Occipital lobe (tissue), 2 donors: ENCODE measurements around the gene PNPLA5. TPM values are rescaled to one million over a fixed set of nuclear protein-coding genes. Genes with fewer than 3 reads are reported as not detected.
"Not testable (repeated sequence)": the region's sequence is repeated elsewhere in the genome, so short reads cannot be mapped to it uniquely, and the experiment has no call there.

Experiments used
- DNase-seq: peaks from one replicate; lab custom pipeline; 2025; lab: John Stamatoyannopoulos, UW
- total RNA-seq: library from RNA; depleted of rRNA; stranded (reverse); fragments of >200 nt; gene quantifications from one replicate; pipeline ENCODE4 v1.2.3, GENCODE V29; 2014

The PNPLA5 gene
- total RNA-seq, 1 donor from 2014 or later = not detected

- DNase-seq = no peak
Measured at GRCh38 chr22:43881091-43882061, 10.4 kb downstream of the PNPLA5 start.

- no peak for DNase-seq
Measured at GRCh38 chr22:43880541-43880991, 11.2 kb downstream of the PNPLA5 start.

- no peak for DNase-seq
Measured at GRCh38 chr22:43879901-43880540, 11.8 kb downstream of the PNPLA5 start.

GRCh38 chr22:43878831-43879550 is 12.8 kb downstream of the PNPLA5 start:
- no peak for DNase-seq

- no peak for DNase-seq
Measured at GRCh38 chr22:43878079-43878795, 13.6 kb downstream of the PNPLA5 start.

GRCh38 chr22:43876866-43877509 is 14.8 kb downstream of the PNPLA5 start:
- no peak for DNase-seq

GRCh38 chr22:43869799-43870198 is 22.0 kb downstream of the PNPLA5 start:
- DNase-seq = no peak

GRCh38 chr22:43869001-43869400 is 22.8 kb downstream of the PNPLA5 start:
- not testable (repeated sequence) for DNase-seq

GRCh38 chr22:43867839-43868635 is 23.8 kb downstream of the PNPLA5 start:
- no peak for DNase-seq

GRCh38 chr22:43862882-43863202 is 29.0 kb downstream of the PNPLA5 start:
- no peak for DNase-seq

- no peak for DNase-seq
Measured at GRCh38 chr22:43862074-43862881, 29.5 kb downstream of the PNPLA5 start, which contains the start of gene SULT4A1. TSS of gene SULT4A1 (minus strand) at chr22:43862513. CDS start at chr22:43862382, 131 bp downstream.

GRCh38 chr22:43861529-43861928 is 30.3 kb downstream of the PNPLA5 start:
- DNase-seq = no peak

GRCh38 chr22:43860831-43861230 is 31.0 kb downstream of the PNPLA5 start:
- DNase-seq = no peak

- no peak for DNase-seq
Measured at GRCh38 chr22:43860126-43860525, 31.7 kb downstream of the PNPLA5 start.

GRCh38 chr22:43859621-43860020 is 32.2 kb downstream of the PNPLA5 start:
- DNase-seq = no peak

GRCh38 chr22:43859176-43859575 is 32.6 kb downstream of the PNPLA5 start:
- no peak for DNase-seq

GRCh38 chr22:43858156-43858895 is 33.5 kb downstream of the PNPLA5 start:
- no peak for DNase-seq

- DNase-seq = no peak
Measured at GRCh38 chr22:43857367-43857766, 34.4 kb downstream of the PNPLA5 start.
